Neural progenitor cell (in vitro differentiated cells): ENCODE data around the gene HDAC8. TPM values are rescaled to one million over a fixed set of nuclear protein-coding genes. Genes with fewer than 3 reads are reported as not detected.

Experiments
- DNase-seq: peaks from one replicate; pipeline ENCODE4 v3.0.0-alpha.2; 2016; ENCODE audit warnings: low spot score
- H2AFZ ChIP-seq: fragments of 200-600 bp; sonication (generic); replicated peaks from 2 replicates; pipeline ENCODE4 v1.6.1; 2016; ENCODE audit warnings: antibody characterized with exemption
- H3F3A ChIP-seq: fragments of 200-600 bp; sonication (generic); 2 replicates; pipeline ENCODE4 v1.6.1; 2016; ENCODE audit warnings: antibody characterized with exemption, low read depth
- H3K27ac ChIP-seq: fragments of 200-600 bp; sonication (generic); 2 replicates; pipeline ENCODE4 v1.5.1; 2016; ENCODE audit warnings: mild to moderate bottlenecking
- H3K27me3 ChIP-seq: fragments of 200-600 bp; sonication (generic); 2 replicates; pipeline ENCODE4 v1.6.1; 2016; ENCODE audit warnings: mild to moderate bottlenecking, moderate library complexity
- H3K36me3 ChIP-seq: fragments of 200-600 bp; sonication (generic); 2 replicates; pipeline ENCODE4 v1.5.1; 2016
- H3K4me1 ChIP-seq: fragments of 200-600 bp; sonication (generic); 2 replicates; pipeline ENCODE4 v1.6.1; 2016; ENCODE audit warnings: mixed run types
- H3K4me2 ChIP-seq: fragments of 200-600 bp; sonication (generic); 2 replicates; pipeline ENCODE4 v1.6.1; 2016
- H3K4me3 ChIP-seq: fragments of 200-600 bp; sonication (generic); 2 replicates; pipeline ENCODE4 v1.5.1; 2016
- H3K79me2 ChIP-seq: fragments of 200-600 bp; sonication (generic); 2 replicates; pipeline ENCODE4 v1.6.1; 2016; ENCODE audit warnings: low read depth
- H3K9ac ChIP-seq: fragments of 200-600 bp; sonication (generic); 2 replicates; pipeline ENCODE4 v1.6.1; 2016
- H3K9me3 ChIP-seq: fragments of 200-600 bp; sonication (generic); 2 replicates; pipeline ENCODE4 v1.5.1; 2016; ENCODE audit warnings: low read depth
- H4K20me1 ChIP-seq: fragments of 200-600 bp; sonication (generic); 2 replicates; pipeline ENCODE4 v1.6.1; 2016; ENCODE audit warnings: low read depth
- H3K27ac Mint-ChIP-seq: 3 replicates; pipeline ENCODE4 v1.8.0; 2021; ENCODE audit warnings: mixed read lengths
- H3K27me3 Mint-ChIP-seq: 2 replicates; pipeline ENCODE4 v1.8.0; 2022; ENCODE audit warnings: low read depth, mild to moderate bottlenecking, inconsistent platforms, moderate library complexity, mixed read lengths; ENCODE audit not compliant: insufficient read depth
- H3K36me3 Mint-ChIP-seq: 3 replicates; pipeline ENCODE4 v1.8.0; 2021; ENCODE audit warnings: mixed read lengths
- H3K4me1 Mint-ChIP-seq: 3 replicates; pipeline ENCODE4 v1.8.0; 2021; ENCODE audit warnings: mixed read lengths
- H3K4me3 Mint-ChIP-seq: 3 replicates; pipeline ENCODE4 v1.8.0; 2021; ENCODE audit warnings: mild to moderate bottlenecking, moderate library complexity, mixed read lengths
- H3K9me3 Mint-ChIP-seq: 3 replicates; pipeline ENCODE4 v1.8.0; 2020; ENCODE audit warnings: mixed read lengths
- CTCF ChIP-seq: fragments of 200-600 bp; sonication (generic); IDR thresholded peaks from 2 replicates; pipeline ENCODE4 v1.5.1; 2017; ENCODE audit warnings: antibody characterized with exemption, mild to moderate bottlenecking
- EZH2 ChIP-seq: fragments of 200-600 bp; sonication (generic); IDR thresholded peaks from 2 replicates; pipeline ENCODE4 v1.6.1; 2017; ENCODE audit warnings: antibody characterized with exemption, mild to moderate bottlenecking, moderate library complexity
- EZH2phosphoT487 ChIP-seq: fragments of 200-600 bp; sonication (generic); IDR thresholded peaks from 2 replicates; pipeline ENCODE4 v1.6.1; 2017; ENCODE audit warnings: antibody characterized with exemption
- total RNA-seq: library from RNA; depleted of rRNA; stranded (reverse); fragments of >200 nt; gene quantifications from 2 replicates; pipeline ENCODE4 v1.2.3, GENCODE V29; 2015; ENCODE audit warnings: low replicate concordance

HDAC8 gene
- total RNA-seq, 1 donor from 2014 or later, result 37.8 TPM

- H3K4me2 ChIP-seq, result no peak overlapping the region
- H3K4me3 ChIP-seq, result no peak overlapping the region
- Mint-ChIP-seq H3K27me3 (peaks cover 4% of the 10 kb centered on the region), H3K27ac (no peak overlapping the region), H3K36me3 (no peaks in the 10 kb centered on the region), H3K4me1 (no peaks in the 10 kb centered on the region), H3K9me3 (no peaks in the 10 kb centered on the region), H3K4me3 (no peak overlapping the region)
- no peak overlapping the region for H3K9ac ChIP-seq
- no peak for TF ChIP-seq EZH2phosphoT487
- no peak for TF ChIP-seq CTCF
- TF ChIP-seq EZH2, result no peak
- no peaks in the 10 kb centered on the region for H3F3A ChIP-seq
- H3K9me3 ChIP-seq, result no peaks in the 10 kb centered on the region
- no peaks in the 10 kb centered on the region for H3K36me3 ChIP-seq
- H3K27me3 ChIP-seq, result no peaks in the 10 kb centered on the region
- DNase-seq, result no peak
- no peak overlapping the region for H3K27ac ChIP-seq
- H4K20me1 ChIP-seq, result no peaks in the 10 kb centered on the region
- H2AFZ ChIP-seq, result no peak overlapping the region
- H3K4me1 ChIP-seq, result peaks cover under 1% of the 10 kb centered on the region
- H3K79me2 ChIP-seq, result no peaks in the 10 kb centered on the region
Observed at GRCh38 chrX:72387247-72387646, 185.4 kb downstream of the HDAC8 start.

- H3F3A ChIP-seq, result no peaks in the 10 kb centered on the region
- H3K4me1 Mint-ChIP-seq, result no peaks in the 10 kb centered on the region
- H3K36me3 Mint-ChIP-seq, result no peaks in the 10 kb centered on the region
Observed at GRCh38 chrX:72382202-72382595, 190.4 kb downstream of the HDAC8 start.

GRCh38 chrX:72381439-72382201 lies 191.0 kb downstream of the HDAC8 start:
- Mint-ChIP-seq H3K4me3 (no peak overlapping the region), H3K4me1 (no peaks in the 10 kb centered on the region), H3K27me3 (no peaks in the 10 kb centered on the region), H3K9me3 (no peaks in the 10 kb centered on the region), H3K36me3 (no peaks in the 10 kb centered on the region), H3K27ac (no peak overlapping the region)
- DNase-seq, result no peak
- no peaks in the 10 kb centered on the region for H3K27me3 ChIP-seq
- no peaks in the 10 kb centered on the region for H3F3A ChIP-seq
- no peak overlapping the region for H3K27ac ChIP-seq
- H4K20me1 ChIP-seq, result no peaks in the 10 kb centered on the region
- H3K4me2 ChIP-seq, result no peak overlapping the region
- no peak for TF ChIP-seq EZH2
- no peak for TF ChIP-seq CTCF
- TF ChIP-seq EZH2phosphoT487, result no peak
- no peaks in the 10 kb centered on the region for H3K79me2 ChIP-seq
- H3K36me3 ChIP-seq, result no peaks in the 10 kb centered on the region
- H3K9me3 ChIP-seq, result no peaks in the 10 kb centered on the region
- H2AFZ ChIP-seq, result no peak overlapping the region
- no peak overlapping the region for H3K4me3 ChIP-seq
- H3K9ac ChIP-seq, result no peak overlapping the region
- H3K4me1 ChIP-seq, result no peaks in the 10 kb centered on the region

More at GRCh38 chrX:72382202-72382595, 190.4 kb downstream of the HDAC8 start:
- Histone ChIP-seq H3K79me2 (no peaks in the 10 kb centered on the region), H3K4me2 (no peak overlapping the region), H3K9ac (no peak overlapping the region), H3K27me3 (no peaks in the 10 kb centered on the region), H3K36me3 (no peaks in the 10 kb centered on the region), H3K9me3 (no peaks in the 10 kb centered on the region), H2AFZ (no peak overlapping the region), H3K4me1 (no peaks in the 10 kb centered on the region), H4K20me1 (no peaks in the 10 kb centered on the region), H3K27ac (no peak overlapping the region), H3K4me3 (no peak overlapping the region)
- DNase-seq, result no peak
- Mint-ChIP-seq H3K27ac (no peak overlapping the region), H3K9me3 (no peaks in the 10 kb centered on the region), H3K27me3 (peaks cover 4% of the 10 kb centered on the region), H3K4me3 (no peak overlapping the region)
- TF ChIP-seq EZH2 (no peak), EZH2phosphoT487 (no peak)

- Histone ChIP-seq H3K4me3 (no peak overlapping the region), H3K36me3 (no peaks in the 10 kb centered on the region), H2AFZ (no peak overlapping the region), H3K4me1 (no peaks in the 10 kb centered on the region), H3F3A (no peaks in the 10 kb centered on the region), H3K9me3 (no peaks in the 10 kb centered on the region), H3K27ac (no peak overlapping the region), H4K20me1 (no peaks in the 10 kb centered on the region), H3K4me2 (no peak overlapping the region), H3K9ac (no peak overlapping the region), H3K79me2 (no peaks in the 10 kb centered on the region), H3K27me3 (no peaks in the 10 kb centered on the region)
- TF ChIP-seq EZH2phosphoT487 (no peak), CTCF (no peak), EZH2 (no peak)
- Mint-ChIP-seq H3K4me1 (no peaks in the 10 kb centered on the region), H3K4me3 (no peak overlapping the region), H3K9me3 (no peaks in the 10 kb centered on the region), H3K36me3 (no peaks in the 10 kb centered on the region), H3K27ac (no peak overlapping the region), H3K27me3 (no peaks in the 10 kb centered on the region)
- no peak for DNase-seq
Observed at GRCh38 chrX:72376124-72376523, 196.5 kb downstream of the HDAC8 start.
